GM19397 (cell line): ENCODE data around the gene P2RX3.

Experiments
- ATAC-seq: cut with Tn5 transposase; IDR thresholded peaks from one replicate; pipeline ENCODE4 v1.9.1; 2021; ENCODE audit warnings: mild to moderate bottlenecking, moderate library complexity; ENCODE audit not compliant: unreplicated experiment

P2RX3 gene

GRCh38 chr11:57414612-57415212, 76.6 kb downstream of the P2RX3 start:
- no peak for ATAC-seq

GRCh38 chr11:57416436-57416835, 78.3 kb downstream of the P2RX3 start:
- no peak for ATAC-seq

- ATAC-seq, result no peak
Measured at GRCh38 chr11:57417056-57417455, 78.9 kb downstream of the P2RX3 start.

- ATAC-seq, result no peak
Measured at GRCh38 chr11:57418131-57418530, 80.0 kb downstream of the P2RX3 start.

GRCh38 chr11:57419146-57419545, 81.0 kb downstream of the P2RX3 start:
- ATAC-seq, result no peak

GRCh38 chr11:57421066-57421465, 82.9 kb downstream of the P2RX3 start:
- ATAC-seq, result no peak

GRCh38 chr11:57421805-57422204, 83.7 kb downstream of the P2RX3 start:
- ATAC-seq, result no peak
